H1 (cell line): ENCODE measurements around the gene SLC30A5.

ENCODE experiments used
- CHD2 ChIP-seq: IDR thresholded peaks from 2 replicates; pipeline ENCODE4 v1.6.1; 2012; ENCODE audit warnings: low read length, improper control_type of control experiment
- GTF2F1 ChIP-seq: IDR thresholded peaks from 2 replicates; pipeline ENCODE4 v1.6.1; 2012; ENCODE audit warnings: low read depth, low read length, improper control_type of control experiment, borderline replicate concordance
- JUND ChIP-seq: IDR thresholded peaks from 2 replicates; pipeline ENCODE4 v1.6.1; 2011; ENCODE audit warnings: mild to moderate bottlenecking, improper control_type of control experiment, low read length
- POLR2A ChIP-seq, 2 experiments: IDR thresholded peaks; 1 replicate in 1 of 2; 2 replicates in 1 of 2; pipeline ENCODE4 v1.6.1; 2011; ENCODE audit warnings: low read depth in 2 of 2, low read length in 2 of 2, mild to moderate bottlenecking in 2 of 2; ENCODE audit errors: control extremely low read depth in 1 of 2
- POLR2AphosphoS5 ChIP-seq: IDR thresholded peaks from 2 replicates; pipeline ENCODE4 v1.6.1; 2011; ENCODE audit warnings: low read depth, low read length
- TEAD4 ChIP-seq: IDR thresholded peaks from 2 replicates; pipeline ENCODE4 v1.6.1; 2012; ENCODE audit warnings: low read depth, low read length, inconsistent platforms, mixed read lengths
- TF ChIP-seq, protein P1 (sequence below), 3 experiments: IDR thresholded peaks; 1 replicate in 2 of 3; 2 replicates in 1 of 3; pipeline versions ENCODE4 v1.5.1 to v1.6.1; 2011; ENCODE audit warnings: low read length in 3 of 3, mild to moderate bottlenecking in 3 of 3, inconsistent platforms in 2 of 3, low read depth in 1 of 3, moderate library complexity in 1 of 3; ENCODE audit not compliant: insufficient read depth in 1 of 3; ENCODE audit errors: control extremely low read depth in 1 of 3
- TF ChIP-seq, protein P2 (sequence below): IDR thresholded peaks from 2 replicates; pipeline ENCODE4 v1.6.1; 2012; ENCODE audit warnings: inconsistent platforms

DNA sequence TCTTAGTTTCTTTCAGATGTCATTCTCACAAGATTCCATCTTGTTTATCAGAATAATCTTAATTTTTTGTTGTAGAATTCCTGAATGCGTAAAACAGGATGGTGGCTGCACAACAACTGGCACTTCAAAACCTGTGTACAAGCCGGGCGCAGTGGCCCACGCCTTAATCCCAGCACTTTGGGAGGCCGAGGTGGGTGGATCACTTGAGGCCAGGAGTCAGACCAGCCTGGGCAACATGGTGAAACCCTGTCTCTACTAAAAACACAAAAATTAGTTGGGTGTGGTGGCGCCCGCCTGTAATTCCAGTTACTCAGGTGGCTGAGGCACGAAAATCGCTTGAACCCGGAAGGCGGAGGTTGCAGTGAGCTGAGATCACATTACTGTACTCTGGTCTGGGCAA, 62.6 kb downstream of the SLC30A5 start:
- no peak for TF ChIP-seq CHD2
- TF ChIP-seq, protein P1, sequence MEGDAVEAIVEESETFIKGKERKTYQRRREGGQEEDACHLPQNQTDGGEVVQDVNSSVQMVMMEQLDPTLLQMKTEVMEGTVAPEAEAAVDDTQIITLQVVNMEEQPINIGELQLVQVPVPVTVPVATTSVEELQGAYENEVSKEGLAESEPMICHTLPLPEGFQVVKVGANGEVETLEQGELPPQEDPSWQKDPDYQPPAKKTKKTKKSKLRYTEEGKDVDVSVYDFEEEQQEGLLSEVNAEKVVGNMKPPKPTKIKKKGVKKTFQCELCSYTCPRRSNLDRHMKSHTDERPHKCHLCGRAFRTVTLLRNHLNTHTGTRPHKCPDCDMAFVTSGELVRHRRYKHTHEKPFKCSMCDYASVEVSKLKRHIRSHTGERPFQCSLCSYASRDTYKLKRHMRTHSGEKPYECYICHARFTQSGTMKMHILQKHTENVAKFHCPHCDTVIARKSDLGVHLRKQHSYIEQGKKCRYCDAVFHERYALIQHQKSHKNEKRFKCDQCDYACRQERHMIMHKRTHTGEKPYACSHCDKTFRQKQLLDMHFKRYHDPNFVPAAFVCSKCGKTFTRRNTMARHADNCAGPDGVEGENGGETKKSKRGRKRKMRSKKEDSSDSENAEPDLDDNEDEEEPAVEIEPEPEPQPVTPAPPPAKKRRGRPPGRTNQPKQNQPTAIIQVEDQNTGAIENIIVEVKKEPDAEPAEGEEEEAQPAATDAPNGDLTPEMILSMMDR (IDR thresholded peaks at IDR 0.05; ENCODE audit: control extremely low read depth in 1 of 3, insufficient read depth in 1 of 3, low read depth in 1 of 3, low read length in 3 of 3), result no peak
- TF ChIP-seq POLR2A (IDR thresholded peaks at IDR 0.05; ENCODE audit: control extremely low read depth in 1 of 2, low read depth in 2 of 2, low read length in 2 of 2), result no peak
- TF ChIP-seq JUND, result no peak
- no peak for TF ChIP-seq GTF2F1
- TF ChIP-seq, protein P2, sequence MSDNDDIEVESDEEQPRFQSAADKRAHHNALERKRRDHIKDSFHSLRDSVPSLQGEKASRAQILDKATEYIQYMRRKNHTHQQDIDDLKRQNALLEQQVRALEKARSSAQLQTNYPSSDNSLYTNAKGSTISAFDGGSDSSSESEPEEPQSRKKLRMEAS, result no peak
- TF ChIP-seq TEAD4, result no peak
- TF ChIP-seq POLR2AphosphoS5, result no peak
